Karpas-422 (cell line): ENCODE data around the gene NKD1. TPM values are rescaled to one million over a fixed set of nuclear protein-coding genes. Genes with fewer than 3 reads are reported as not detected.
"Not testable (repeated sequence)": the region's sequence is repeated elsewhere in the genome, so short reads cannot be mapped to it uniquely, and the experiment has no call there.

Source experiments
- DNase-seq: peaks from one replicate; pipeline ENCODE4 v3.0.0-alpha.2; 2015
- H2AFZ ChIP-seq: fragments of 200-600 bp; sonication (generic); 2 replicates; pipeline ENCODE4 v1.6.1; 2014; ENCODE audit warnings: antibody characterized with exemption, low read length, mixed read lengths
- H3K27ac ChIP-seq: fragments of 200-600 bp; sonication (generic); 2 replicates; pipeline ENCODE4 v1.5.1; 2014; ENCODE audit warnings: mild to moderate bottlenecking, low read length, moderate library complexity
- H3K27me3 ChIP-seq: fragments of 200-600 bp; sonication (generic); 2 replicates; pipeline ENCODE4 v1.6.1; 2014; ENCODE audit warnings: low read length, mixed read lengths
- H3K36me3 ChIP-seq: fragments of 200-600 bp; sonication (generic); 2 replicates; pipeline ENCODE4 v1.6.1; 2014; ENCODE audit warnings: low read length, mixed read lengths; ENCODE audit not compliant: insufficient read depth
- H3K4me1 ChIP-seq: fragments of 200-600 bp; sonication (generic); 2 replicates; pipeline ENCODE4 v1.6.1; 2014; ENCODE audit warnings: mild to moderate bottlenecking, low read length, mixed read lengths
- H3K4me2 ChIP-seq: fragments of 200-600 bp; sonication (generic); 2 replicates; pipeline ENCODE4 v1.6.1; 2014; ENCODE audit warnings: low read length, low read depth, mild to moderate bottlenecking; ENCODE audit not compliant: poor library complexity, severe bottlenecking
- H3K4me3 ChIP-seq: fragments of 200-600 bp; sonication (generic); 2 replicates; pipeline ENCODE4 v1.5.1; 2014; ENCODE audit warnings: mild to moderate bottlenecking, antibody characterized with exemption, low read length, mixed read lengths
- H3K79me2 ChIP-seq: fragments of 200-600 bp; sonication (generic); 2 replicates; pipeline ENCODE4 v1.6.1; 2014; ENCODE audit warnings: mild to moderate bottlenecking, low read length, mixed read lengths
- H3K9ac ChIP-seq: fragments of 200-600 bp; sonication (generic); 2 replicates; pipeline ENCODE4 v1.6.0; 2014; ENCODE audit warnings: low read length
- H3K9me2 ChIP-seq: fragments of 200-600 bp; sonication (generic), shearing (Covaris generic); replicated peaks from 2 replicates; pipeline ENCODE4 v1.6.0; 2014; ENCODE audit warnings: mild to moderate bottlenecking, low read length, moderate library complexity; ENCODE audit not compliant: insufficient read depth
- H3K9me3 ChIP-seq: fragments of 300-700, 200-600 bp; sonication (generic); 2 replicates; pipeline ENCODE4 v1.6.1; 2014; ENCODE audit warnings: low read length, mixed read lengths
- H4K20me1 ChIP-seq: fragments of 200-600 bp; sonication (generic); 2 replicates; pipeline ENCODE4 v1.6.1; 2014; ENCODE audit warnings: mild to moderate bottlenecking, antibody characterized with exemption, low read length, low read depth; ENCODE audit not compliant: insufficient read depth
- total RNA-seq: library from RNA; depleted of rRNA; stranded (reverse); fragments of >200 nt; shearing (Covaris generic); gene quantifications from 2 replicates; pipeline ENCODE4 v1.2.3, GENCODE V29; 2014; ENCODE audit warnings: low replicate concordance

Gene NKD1
- total RNA-seq, 1 experiment from 2014 or later, result not detected

- H3K27me3 ChIP-seq, result no peaks in the 10 kb centered on the region
These were observed 29.9 kb downstream of the NKD1 start for GRCh38 chr16:50578137-50578536.

DNA sequence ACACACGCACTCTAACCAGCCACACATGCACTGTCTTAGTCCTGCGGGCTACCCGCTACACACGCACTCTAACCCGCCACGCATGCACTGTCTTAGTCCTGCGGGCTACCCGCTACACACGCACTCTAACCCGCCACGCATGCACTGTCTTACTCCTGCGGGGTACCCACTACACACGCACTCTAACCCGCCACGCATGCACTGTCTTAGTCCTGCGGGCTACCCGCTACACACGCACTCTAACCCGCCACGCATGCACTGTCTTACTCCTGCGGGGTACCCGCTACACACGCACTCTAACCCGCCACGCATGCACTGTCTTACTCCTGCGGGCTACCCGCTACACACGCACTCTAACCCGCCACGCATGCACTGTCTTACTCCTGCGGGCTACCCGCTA lies 31.2 kb downstream of the NKD1 start:
- H3K4me3 ChIP-seq, H3K4me2 ChIP-seq, H3K9me3 ChIP-seq, DNase-seq, H3K27me3 ChIP-seq, H2AFZ ChIP-seq, H3K27ac ChIP-seq, H4K20me1 ChIP-seq, H3K9me2 ChIP-seq, H3K79me2 ChIP-seq, H3K36me3 ChIP-seq, H3K4me1 ChIP-seq, H3K9ac ChIP-seq: not testable (repeated sequence)

More at GRCh38 chr16:50578137-50578536, 29.9 kb downstream of the NKD1 start:
- Histone ChIP-seq H3K27ac (no peak overlapping the region), H3K9me2 (no peaks in the 10 kb centered on the region), H3K9ac (no peak overlapping the region), H3K4me2 (no peak overlapping the region), H2AFZ (no peak overlapping the region), H3K4me3 (no peak overlapping the region), H3K79me2 (no peaks in the 10 kb centered on the region), H3K4me1 (no peaks in the 10 kb centered on the region), H3K9me3 (no peaks in the 10 kb centered on the region), H3K36me3 (no peaks in the 10 kb centered on the region), H4K20me1 (no peaks in the 10 kb centered on the region; the same call in 1 of the 2 replicates)
- no peak for DNase-seq

DNA sequence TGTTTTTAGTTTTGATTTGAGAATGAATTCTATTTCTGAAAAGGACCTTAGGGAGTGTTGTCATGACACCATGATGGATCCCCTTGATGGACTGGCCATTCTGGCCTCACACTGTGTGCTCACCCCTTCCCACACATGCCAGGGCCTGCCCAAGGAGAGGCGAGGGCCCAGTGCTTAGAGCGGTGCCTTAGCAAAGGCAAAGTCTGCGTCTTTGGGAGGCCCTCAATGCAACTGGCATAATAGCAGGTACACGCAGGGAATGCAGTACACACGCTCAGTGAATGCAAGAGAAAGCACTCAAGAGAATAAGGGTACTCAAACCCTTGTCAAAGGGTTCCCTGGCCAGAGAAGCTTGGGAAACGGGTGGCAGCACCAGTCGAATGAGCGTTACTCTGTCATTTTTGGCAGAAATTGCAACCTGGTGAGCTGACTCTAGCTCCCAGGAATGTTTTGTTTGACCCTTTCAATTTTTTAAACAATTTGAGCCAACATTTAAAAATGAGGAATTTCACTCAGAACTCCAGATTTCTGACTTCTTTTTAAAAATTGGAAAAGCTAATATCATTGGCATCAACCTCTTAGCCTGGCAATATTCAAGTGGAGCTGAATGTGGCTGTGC lies 32.1 kb downstream of the NKD1 start:
- Histone ChIP-seq H3K27me3 (no peaks in the 10 kb centered on the region), H3K4me2 (no peak overlapping the region), H2AFZ (no peak overlapping the region), H3K9me2 (no peaks in the 10 kb centered on the region), H4K20me1 (no peaks in the 10 kb centered on the region; the same call in 1 of the 2 replicates), H3K4me3 (no peak overlapping the region), H3K9ac (no peak overlapping the region), H3K27ac (no peak overlapping the region), H3K36me3 (no peaks in the 10 kb centered on the region), H3K79me2 (no peaks in the 10 kb centered on the region), H3K9me3 (no peaks in the 10 kb centered on the region), H3K4me1 (no peaks in the 10 kb centered on the region)
- DNase-seq, result no peak

DNA sequence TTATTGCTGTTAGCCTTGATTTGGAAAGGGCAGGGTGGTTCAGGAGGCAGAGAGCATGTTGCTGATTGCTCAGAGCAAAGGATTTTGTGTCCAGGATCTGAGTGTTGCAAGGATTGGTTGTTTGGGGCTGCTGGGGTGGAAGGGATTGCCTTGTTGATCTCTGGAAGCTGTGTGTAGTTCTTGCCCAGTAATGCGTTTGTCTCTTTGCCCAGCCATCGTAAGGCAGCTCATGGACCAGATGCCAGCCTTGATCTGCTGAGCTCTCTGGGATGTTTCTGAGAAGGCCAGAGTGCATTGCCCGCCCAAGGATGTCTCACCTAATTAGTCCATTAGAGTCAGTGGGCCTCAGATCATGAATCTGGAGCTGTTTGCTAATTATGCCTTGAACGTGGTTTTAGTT lies 33.6 kb downstream of the NKD1 start:
- H4K20me1 ChIP-seq, result no peaks in the 10 kb centered on the region; the same call in 1 of the 2 replicates
- H3K4me1 ChIP-seq, result no peaks in the 10 kb centered on the region
- H3K79me2 ChIP-seq, result no peaks in the 10 kb centered on the region

DNA sequence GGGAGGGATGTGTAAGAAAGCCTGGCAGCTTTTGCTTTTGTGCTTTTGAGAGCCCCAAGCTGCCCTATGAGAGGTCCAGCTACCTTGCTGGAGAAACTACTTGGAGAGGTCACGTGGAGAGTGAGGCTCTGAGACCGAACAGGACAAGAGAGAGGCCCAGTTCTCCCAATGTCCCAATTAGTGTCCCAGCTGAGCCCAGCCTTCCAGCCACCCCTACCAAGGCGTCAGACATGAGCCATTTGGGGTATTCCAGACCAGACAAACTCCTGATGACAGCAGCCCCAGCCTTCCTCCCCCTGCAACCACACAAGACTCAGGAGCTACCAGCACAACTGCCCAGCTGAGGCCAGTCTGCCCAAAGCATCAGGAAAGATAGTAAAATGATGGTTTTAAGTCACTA lies 35.0 kb downstream of the NKD1 start:
- no peak overlapping the region for H3K4me3 ChIP-seq
- no peaks in the 10 kb centered on the region for H3K27me3 ChIP-seq
- H3K79me2 ChIP-seq, result no peaks in the 10 kb centered on the region
- no peak overlapping the region for H3K4me2 ChIP-seq
- no peak overlapping the region for H3K9ac ChIP-seq
- DNase-seq, result no peak
- no peaks in the 10 kb centered on the region; the same call in 1 of the 2 replicates for H4K20me1 ChIP-seq
- no peak overlapping the region for H2AFZ ChIP-seq
- H3K4me1 ChIP-seq, result no peaks in the 10 kb centered on the region
- no peaks in the 10 kb centered on the region for H3K36me3 ChIP-seq
- H3K9me2 ChIP-seq, result no peaks in the 10 kb centered on the region
- no peaks in the 10 kb centered on the region for H3K9me3 ChIP-seq
- H3K27ac ChIP-seq, result no peak overlapping the region

More for the DNA sequence above, 33.6 kb downstream of the NKD1 start:
- no peaks in the 10 kb centered on the region for H3K36me3 ChIP-seq
- H3K27me3 ChIP-seq, result no peaks in the 10 kb centered on the region
- H2AFZ ChIP-seq, result no peak overlapping the region
- H3K9me2 ChIP-seq, result no peaks in the 10 kb centered on the region
- no peak overlapping the region for H3K4me3 ChIP-seq
- no peak overlapping the region for H3K4me2 ChIP-seq
- DNase-seq, result no peak
- H3K27ac ChIP-seq, result no peak overlapping the region
- H3K9ac ChIP-seq, result no peak overlapping the region
- H3K9me3 ChIP-seq, result no peaks in the 10 kb centered on the region

DNA sequence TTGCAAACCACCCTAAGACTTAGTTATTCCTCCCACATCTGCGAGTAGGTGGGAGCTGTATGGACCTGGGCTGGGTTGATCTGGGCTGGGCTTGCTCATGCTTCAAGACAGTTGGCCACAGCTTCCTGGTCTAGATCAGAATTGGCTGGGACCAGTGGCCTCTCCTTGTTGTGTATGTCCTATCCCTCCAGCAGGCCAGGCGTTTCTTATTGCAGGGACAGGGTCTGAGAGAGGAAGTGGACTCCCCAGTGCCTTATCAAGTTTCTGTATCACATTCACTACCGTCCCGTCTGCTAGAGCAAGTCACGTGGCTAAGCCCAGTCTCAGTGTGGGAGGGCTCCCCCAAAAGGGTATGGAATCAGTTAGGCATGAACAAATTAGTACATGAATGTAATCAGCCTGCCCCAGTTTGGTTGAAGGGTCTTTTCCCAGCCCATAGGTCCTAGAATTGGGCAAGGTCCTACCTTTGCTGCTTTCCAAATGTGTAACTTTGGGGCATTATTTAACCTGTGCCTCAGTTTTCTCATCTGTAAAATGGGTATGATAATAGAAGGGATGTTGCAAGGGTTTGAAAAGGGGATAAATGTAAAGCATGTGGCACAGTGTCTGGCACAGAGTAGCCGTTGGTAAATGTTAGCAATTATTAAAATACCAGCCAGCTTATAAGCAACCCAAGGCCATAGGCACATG lies 36.0 kb downstream of the NKD1 start:
- Histone ChIP-seq H3K4me1 (no peaks in the 10 kb centered on the region), H3K27ac (no peak overlapping the region), H3K4me2 (no peak overlapping the region), H2AFZ (no peak overlapping the region), H3K9me2 (no peaks in the 10 kb centered on the region), H3K27me3 (no peaks in the 10 kb centered on the region), H3K36me3 (no peaks in the 10 kb centered on the region), H3K9ac (no peak overlapping the region), H3K4me3 (no peak overlapping the region), H3K79me2 (no peaks in the 10 kb centered on the region), H3K9me3 (no peaks in the 10 kb centered on the region), H4K20me1 (no peaks in the 10 kb centered on the region; the same call in 1 of the 2 replicates)
- no peak for DNase-seq

DNA sequence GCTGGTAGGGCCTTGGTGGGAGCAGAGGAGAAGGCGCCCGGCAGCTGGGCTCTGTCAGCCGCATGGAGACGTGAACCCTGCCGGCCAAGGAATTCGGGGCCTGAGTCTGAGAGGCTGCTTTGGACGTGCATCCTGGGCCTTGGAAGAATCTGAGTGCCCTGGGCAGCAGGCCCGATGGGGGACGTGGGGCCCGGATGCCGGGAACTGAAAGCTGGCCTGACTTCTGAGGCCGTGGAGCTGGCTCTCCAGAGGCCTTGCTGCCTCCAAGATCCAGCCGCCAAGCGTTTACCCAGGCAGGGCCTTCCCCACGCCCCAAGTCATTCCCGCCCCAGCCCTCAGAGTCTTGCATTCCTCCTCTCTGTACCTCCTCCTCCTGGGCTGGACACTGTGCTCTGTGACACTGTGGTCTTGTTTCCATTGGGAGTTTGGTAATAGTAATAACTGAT lies 37.2 kb downstream of the NKD1 start:
- no peaks in the 10 kb centered on the region for H3K36me3 ChIP-seq
- no peak overlapping the region for H3K4me3 ChIP-seq
- H4K20me1 ChIP-seq, result no peaks in the 10 kb centered on the region; the same call in 1 of the 2 replicates
- H3K9me2 ChIP-seq, result no peaks in the 10 kb centered on the region
- H3K27ac ChIP-seq, result no peak overlapping the region
- H3K4me1 ChIP-seq, result no peaks in the 10 kb centered on the region
- H3K4me2 ChIP-seq, result no peak overlapping the region
- H3K9me3 ChIP-seq, result no peaks in the 10 kb centered on the region
- H3K79me2 ChIP-seq, result no peaks in the 10 kb centered on the region
- no peak overlapping the region for H3K9ac ChIP-seq
- no peak for DNase-seq
- no peak overlapping the region for H2AFZ ChIP-seq
- H3K27me3 ChIP-seq, result no peaks in the 10 kb centered on the region

- H4K20me1 ChIP-seq, result no peaks in the 10 kb centered on the region
- H3K4me1 ChIP-seq, result no peaks in the 10 kb centered on the region
- DNase-seq, result no peak
- no peak overlapping the region for H3K4me3 ChIP-seq
- no peaks in the 10 kb centered on the region for H3K27me3 ChIP-seq
- no peaks in the 10 kb centered on the region for H3K79me2 ChIP-seq
- no peaks in the 10 kb centered on the region for H3K9me3 ChIP-seq
- no peak overlapping the region for H3K9ac ChIP-seq
- no peaks in the 10 kb centered on the region for H3K9me2 ChIP-seq
- no peaks in the 10 kb centered on the region for H3K36me3 ChIP-seq
- H2AFZ ChIP-seq, result no peak overlapping the region
- no peak overlapping the region for H3K4me2 ChIP-seq
- no peak overlapping the region for H3K27ac ChIP-seq
These were observed 39.3 kb downstream of the NKD1 start for GRCh38 chr16:50587543-50587942.
